ENCODE measurements around the gene FIGLA. TPM values are rescaled to one million over a fixed set of nuclear protein-coding genes. Genes with fewer than 3 reads are reported as not detected.

The FIGLA gene
- total and polyA plus RNA-seq, 2 of the 8 experiments (the other 6 are each of a cell fraction or from before 2014, with no cell fraction given): not detected

DNA sequence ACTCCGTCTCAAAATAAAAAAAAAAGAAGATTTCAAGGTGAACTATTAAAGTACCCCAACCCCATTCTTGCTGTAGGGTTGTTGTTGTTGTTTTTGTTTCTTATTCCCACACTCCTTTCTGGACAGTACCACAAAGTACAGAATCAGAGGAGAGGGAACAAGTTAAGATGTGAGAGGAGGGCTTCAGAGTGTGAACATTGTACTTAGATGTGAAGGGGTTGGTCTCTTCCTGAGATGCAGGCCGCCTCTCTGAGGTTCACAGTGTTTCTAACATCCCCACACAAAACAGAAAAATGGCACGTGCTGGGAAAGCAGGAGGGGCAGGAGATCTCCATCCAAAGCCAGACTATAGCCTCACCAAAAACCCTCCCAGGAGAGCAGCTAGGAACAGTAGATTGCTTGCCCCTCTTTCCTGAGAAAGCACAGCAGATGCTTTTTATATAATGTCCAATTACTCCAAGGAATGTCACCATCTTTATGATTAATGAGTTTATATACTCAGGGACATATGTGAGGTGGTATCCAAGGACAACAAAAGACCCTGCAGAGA is 45.1 kb downstream of the FIGLA start:
- ChIA-PET CTCF (ENCODE audit: partially characterized antibody) (interaction anchor here (1.0 to 6.3 kb wide), 8 partner anchors 12 to 116 kb away, joined by 3 to 39 read pairs (median 4); partner anchors contain the start of gene ADD2), POLR2A (ENCODE audit: partially characterized antibody) (interaction anchor here (0.8 to 2.4 kb wide), 7 partner anchors 12 to 28 kb away, joined by 3 to 12 read pairs (median 5); partner anchors contain the start of gene ADD2)
- Histone ChIP-seq H3K4ac (replicated peaks; ENCODE audit: insufficient read length, low read depth, low read length) (no peak overlapping the region), H2BK120ac (replicated peaks; ENCODE audit: low read depth, low read length) (no peak overlapping the region), H3K18ac (ENCODE audit: extremely low read depth, low read length) (no peak overlapping the region), H3K4me3 (ENCODE audit: extremely low read depth in 1 of 4, insufficient read depth in 2 of 4, low read depth in 3 of 4, low read length in 4 of 4) (no peak overlapping the region), H3K23me2 (ENCODE audit: low read depth, low read length) (no peaks in the 10 kb centered on the region; the same call in 1 of the 2 replicates), H2AK5ac (ENCODE audit: low read depth, low read length) (no peak overlapping the region), H2BK15ac (ENCODE audit: low read length) (no peak overlapping the region), H3K4me2 (ENCODE audit: insufficient read depth in 1 of 2, low read depth in 2 of 2, low read length in 2 of 2) (no peak overlapping the region), H3K79me2 (ENCODE audit: control insufficient read depth in 1 of 2, insufficient read depth in 2 of 2, low read length in 2 of 2) (peaks cover 7 to 97% of the 10 kb centered on the region in 2 experiments), H3K23ac (ENCODE audit: insufficient read length) (no peak overlapping the region), H3K4me1 (replicated peaks in 1 of 4; ENCODE audit: control insufficient read depth in 3 of 4, insufficient read depth in 4 of 4, low read length in 3 of 4) (peaks cover 1 to 24% (median 9%) of the 10 kb centered on the region in 4 experiments; a peak in 4 of 7 replicates), H2BK12ac (ENCODE audit: low read depth, low read length) (no peak overlapping the region), H3K36me3 (ENCODE audit: control insufficient read depth in 2 of 4, insufficient read depth in 4 of 4, low read length in 3 of 4) (no peaks in the 10 kb centered on the region; a peak in 1 of 8 replicates), H4K5ac (ENCODE audit: insufficient read length, low read depth, low read length) (no peak overlapping the region), H2AFZ (ENCODE audit: low read length) (no peak overlapping the region), H4K20me1 (replicated peaks in 1 of 2; ENCODE audit: control insufficient read depth in 1 of 2, insufficient read depth in 2 of 2, low read length in 2 of 2) (peaks cover 19 to 20% of the 10 kb centered on the region in 2 experiments), H3K27me3 (replicated peaks in 1 of 4; ENCODE audit: control insufficient read depth in 3 of 4, extremely low read depth in 1 of 4, insufficient read depth in 3 of 4, low read length in 3 of 4) (no peaks in the 10 kb centered on the region), H3K56ac (replicated peaks; ENCODE audit: insufficient read length, low read depth, low read length) (no peak overlapping the region), H3K9me3 (ENCODE audit: insufficient read depth in 2 of 2, low read depth in 1 of 2, low read length in 1 of 2) (peaks cover 0 to 4% of the 10 kb centered on the region in 2 experiments; a peak in 1 of 4 replicates), H3K79me1 (ENCODE audit: low read depth, low read length) (peaks cover 19% of the 10 kb centered on the region), H3K14ac (ENCODE audit: insufficient read length) (no peak overlapping the region), H4K91ac (replicated peaks; ENCODE audit: insufficient read length, low read length) (no peak overlapping the region), H2BK5ac (ENCODE audit: low read depth, low read length) (no peak overlapping the region), H3K27ac (ENCODE audit: low read depth, low read length) (no peak overlapping the region), H4K8ac (ENCODE audit: extremely low read depth, insufficient read depth, low read length) (no peak overlapping the region), H2BK20ac (ENCODE audit: low read length) (no peak overlapping the region), H3K9ac (replicated peaks in 1 of 4; ENCODE audit: extremely low read depth in 1 of 4, low read depth in 3 of 4, low read length in 3 of 4) (no peak overlapping the region)
- FAIRE-seq (no peak), DNase-seq (ENCODE audit: low read depth in 1 of 2, low spot score in 2 of 2) (no peak)
- 71% methylated on average over 3 of the region's 3 CpGs; no CpG with 5 or more reads in 1 of the 2 experiments for WGBS, 2 experiments (ENCODE audit: extremely low coverage in 1 of 2, insufficient coverage in 1 of 2, insufficient read length in 1 of 2, insufficient replicate concordance in 2 of 2, low coverage in 1 of 2, low lambda C conversion rate in 2 of 2, missing lambda C conversion rate in 1 of 2)
- TF ChIP-seq CBX5 (IDR thresholded peaks at IDR 0.05; ENCODE audit: low read depth, low read length) (no peak), BCL11A (IDR thresholded peaks at IDR 0.05; ENCODE audit: low read depth in 2 of 2, low read length in 2 of 2) (no peak), POU5F1 (IDR thresholded peaks at IDR 0.05; ENCODE audit: low read depth, low read length) (no peak), KDM5A (IDR thresholded peaks at IDR 0.05; ENCODE audit: low read length) (no peak), HDAC6 (IDR thresholded peaks at IDR 0.05; ENCODE audit: low read depth, low read length) (no peak), SIN3A (conservative IDR thresholded peaks at IDR 0.05 in 1 of 2, IDR thresholded peaks at IDR 0.05 in 1 of 2; ENCODE audit: low read depth in 1 of 2, low read length in 2 of 2) (no peak), BRCA1 (IDR thresholded peaks at IDR 0.05; ENCODE audit: low read depth, low read length) (no peak), ZNF274 (IDR thresholded peaks at IDR 0.05; ENCODE audit: borderline replicate concordance, extremely low read depth, low read length) (no peak), JUND (IDR thresholded peaks at IDR 0.05; ENCODE audit: low read length) (no peak), KDM1A (IDR thresholded peaks at IDR 0.05; ENCODE audit: borderline replicate concordance, low read length) (no peak), ATF2 (IDR thresholded peaks at IDR 0.05; ENCODE audit: low read length) (no peak), GTF2F1 (IDR thresholded peaks at IDR 0.05; ENCODE audit: borderline replicate concordance, low read depth, low read length) (no peak)
